Measurements from ENCODE around the gene TMEM176A. TPM values are rescaled to one million over a fixed set of nuclear protein-coding genes. Genes with fewer than 3 reads are reported as not detected.

Gene TMEM176A
- polyA plus RNA-seq, 1 donor from 2014 or later: not detected

DNA sequence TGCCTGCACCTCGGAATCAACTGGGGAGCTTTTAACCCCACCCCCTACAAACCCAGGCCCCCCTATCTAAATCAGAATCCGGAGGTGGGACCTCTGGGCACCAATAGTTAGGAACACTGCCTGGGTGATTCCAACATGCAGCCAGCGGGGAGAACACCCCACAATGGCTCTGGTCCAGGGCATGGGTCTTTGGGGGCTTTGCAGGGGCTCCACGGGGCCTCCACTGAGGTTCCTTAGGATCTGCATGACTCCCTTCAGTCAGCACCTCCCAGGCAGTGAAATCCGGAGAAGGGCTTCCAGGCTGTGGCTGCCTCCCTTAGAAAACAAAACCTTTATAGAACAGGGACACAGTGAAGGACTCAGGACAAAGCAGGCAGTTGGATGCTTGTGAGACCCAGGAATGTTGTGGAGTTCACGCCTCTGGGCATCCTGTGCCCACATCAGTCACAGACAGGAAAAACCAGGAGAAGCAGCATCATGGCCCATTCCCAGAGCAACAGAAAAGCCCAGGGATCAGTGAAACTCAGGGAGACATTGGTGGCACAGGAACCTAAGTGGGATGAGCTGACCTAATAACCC lies 35.2 kb downstream of the TMEM176A start:
- Histone ChIP-seq H2AFZ (ENCODE audit: low read depth, low read length) (no peak overlapping the region), H3F3A (ENCODE audit: insufficient read depth, low read length, poor library complexity, severe bottlenecking) (no peaks in the 10 kb centered on the region), H3K9me3 (ENCODE audit: low read length) (no peaks in the 10 kb centered on the region), H3K79me2 (replicated peaks; ENCODE audit: insufficient read depth, low read length) (no peaks in the 10 kb centered on the region), H3K9me2 (ENCODE audit: insufficient read depth, low read length) (no peaks in the 10 kb centered on the region), H3K27ac (ENCODE audit: low read length) (no peak overlapping the region), H3K4me3 (ENCODE audit: low read length) (no peak overlapping the region), H3K27me3 (ENCODE audit: insufficient read depth, low read depth, low read length) (no peaks in the 10 kb centered on the region), H3K9ac (ENCODE audit: low read length) (no peak overlapping the region), H3K4me2 (ENCODE audit: low read length) (no peak overlapping the region), H4K20me1 (ENCODE audit: insufficient read depth) (no peaks in the 10 kb centered on the region), H3K36me3 (ENCODE audit: insufficient read depth, low read length) (no peaks in the 10 kb centered on the region)
- TF ChIP-seq REST (IDR thresholded peaks at IDR 0.05; ENCODE audit: borderline replicate concordance): no peak
- TF ChIP-seq MXI1 (conservative IDR thresholded peaks at IDR 0.05; ENCODE audit: poor library complexity, severe bottlenecking): no peak
- TF ChIP-seq EP300 (conservative IDR thresholded peaks at IDR 0.05; ENCODE audit: poor library complexity, severe bottlenecking): no peak
- TF ChIP-seq, protein P1, sequence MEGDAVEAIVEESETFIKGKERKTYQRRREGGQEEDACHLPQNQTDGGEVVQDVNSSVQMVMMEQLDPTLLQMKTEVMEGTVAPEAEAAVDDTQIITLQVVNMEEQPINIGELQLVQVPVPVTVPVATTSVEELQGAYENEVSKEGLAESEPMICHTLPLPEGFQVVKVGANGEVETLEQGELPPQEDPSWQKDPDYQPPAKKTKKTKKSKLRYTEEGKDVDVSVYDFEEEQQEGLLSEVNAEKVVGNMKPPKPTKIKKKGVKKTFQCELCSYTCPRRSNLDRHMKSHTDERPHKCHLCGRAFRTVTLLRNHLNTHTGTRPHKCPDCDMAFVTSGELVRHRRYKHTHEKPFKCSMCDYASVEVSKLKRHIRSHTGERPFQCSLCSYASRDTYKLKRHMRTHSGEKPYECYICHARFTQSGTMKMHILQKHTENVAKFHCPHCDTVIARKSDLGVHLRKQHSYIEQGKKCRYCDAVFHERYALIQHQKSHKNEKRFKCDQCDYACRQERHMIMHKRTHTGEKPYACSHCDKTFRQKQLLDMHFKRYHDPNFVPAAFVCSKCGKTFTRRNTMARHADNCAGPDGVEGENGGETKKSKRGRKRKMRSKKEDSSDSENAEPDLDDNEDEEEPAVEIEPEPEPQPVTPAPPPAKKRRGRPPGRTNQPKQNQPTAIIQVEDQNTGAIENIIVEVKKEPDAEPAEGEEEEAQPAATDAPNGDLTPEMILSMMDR (IDR thresholded peaks at IDR 0.05; ENCODE audit: poor library complexity, severe bottlenecking): no peak
- no peak for TF ChIP-seq RAD21 (conservative IDR thresholded peaks at IDR 0.05)
- no peak for TF ChIP-seq SMC3 (conservative IDR thresholded peaks at IDR 0.05; ENCODE audit: poor library complexity)
- TF ChIP-seq POLR2AphosphoS5 (IDR thresholded peaks at IDR 0.05): no peak
- no peak for TF ChIP-seq TAF1 (IDR thresholded peaks at IDR 0.05; ENCODE audit: low read depth)
- no peak for TF ChIP-seq EZH2 (IDR thresholded peaks at IDR 0.05; ENCODE audit: borderline replicate concordance, insufficient read depth, low read length, poor library complexity, severe bottlenecking)

DNA sequence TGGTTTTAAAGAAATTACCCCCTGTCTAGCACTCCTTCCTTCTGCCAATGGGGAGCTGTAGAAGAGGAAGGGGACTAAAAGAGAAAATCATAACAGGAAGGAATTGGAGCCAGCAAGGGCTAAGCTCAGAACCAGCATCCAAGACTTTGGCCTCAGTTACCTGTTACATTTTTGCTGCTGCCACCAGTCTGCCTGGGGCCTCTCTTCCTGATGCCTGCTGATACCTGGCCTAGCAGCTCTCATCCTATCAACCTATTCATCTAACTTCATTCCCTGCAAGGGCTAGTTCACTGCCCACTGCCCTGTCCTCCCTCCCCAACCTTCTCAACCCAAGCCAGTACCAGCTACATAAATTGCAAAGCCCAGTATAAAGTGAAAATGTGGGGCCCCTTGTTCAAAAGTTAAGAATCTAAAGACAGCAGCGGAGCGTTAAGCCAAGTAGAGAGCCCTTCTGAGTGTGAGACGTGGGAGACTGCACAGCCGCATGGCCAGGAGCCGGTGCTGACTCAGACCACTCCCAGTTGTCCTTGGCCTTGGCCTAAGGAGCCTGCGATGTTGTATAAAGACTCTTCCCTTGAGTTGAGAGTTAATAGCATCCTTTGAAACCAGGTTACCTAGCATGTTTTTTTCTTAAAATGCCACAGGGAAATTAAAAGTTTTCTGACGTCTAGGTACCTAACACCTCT lies 38.5 kb downstream of the TMEM176A start:
- H3K4me2 ChIP-seq (ENCODE audit: low read length): no peak overlapping the region
- H3K36me3 ChIP-seq (ENCODE audit: insufficient read depth, low read length): no peaks in the 10 kb centered on the region
- H3K9ac ChIP-seq (ENCODE audit: low read length): no peak overlapping the region
- H3F3A ChIP-seq (ENCODE audit: insufficient read depth, low read length, poor library complexity, severe bottlenecking): no peaks in the 10 kb centered on the region
- H3K4me3 ChIP-seq (ENCODE audit: low read length): no peak overlapping the region
- H3K9me3 ChIP-seq (ENCODE audit: low read length): no peaks in the 10 kb centered on the region
- H2AFZ ChIP-seq (ENCODE audit: low read depth, low read length): no peak overlapping the region
- no peak overlapping the region for H3K27ac ChIP-seq (ENCODE audit: low read length)
- no peak for TF ChIP-seq SMC3 (conservative IDR thresholded peaks at IDR 0.05; ENCODE audit: poor library complexity)
- no peak for TF ChIP-seq TAF1 (IDR thresholded peaks at IDR 0.05; ENCODE audit: low read depth)
- no peak for TF ChIP-seq REST (IDR thresholded peaks at IDR 0.05; ENCODE audit: borderline replicate concordance)
- TF ChIP-seq EZH2 (IDR thresholded peaks at IDR 0.05; ENCODE audit: borderline replicate concordance, insufficient read depth, low read length, poor library complexity, severe bottlenecking): no peak
- TF ChIP-seq EP300 (conservative IDR thresholded peaks at IDR 0.05; ENCODE audit: poor library complexity, severe bottlenecking): no peak
- no peak for TF ChIP-seq RAD21 (conservative IDR thresholded peaks at IDR 0.05)
- H3K79me2 ChIP-seq (replicated peaks; ENCODE audit: insufficient read depth, low read length): no peaks in the 10 kb centered on the region
- H3K9me2 ChIP-seq (ENCODE audit: insufficient read depth, low read length): no peaks in the 10 kb centered on the region
- no peaks in the 10 kb centered on the region for H3K27me3 ChIP-seq (ENCODE audit: insufficient read depth, low read depth, low read length)
- no peaks in the 10 kb centered on the region for H4K20me1 ChIP-seq (ENCODE audit: insufficient read depth)
